Epithelial cell of umbilical artery (primary cell): ENCODE results near the gene POLR2E. TPM values are rescaled to one million over a fixed set of nuclear protein-coding genes. Genes with fewer than 3 reads are reported as not detected.

Experiments used
- total RNA-seq: library from RNA; depleted of rRNA; stranded (reverse); fragments of >200 nt; gene quantifications from 2 replicates; pipeline ENCODE4 v1.2.3, GENCODE V29; 2014

POLR2E gene
- total RNA-seq = 88.0 and 145 TPM in 2 replicates

GRCh38 chr19:1094978-1095701, at the start of gene POLR2E:
TSS of gene POLR2E (minus strand) at chr19:1095375. CDS start at chr19:1095315, 60 bp downstream.

GRCh38 chr19:1103708-1104310, 8.6 kb upstream of the POLR2E start, which contains the start of gene GPX4:
TSS of gene GPX4 (plus strand) at chr19:1103994. CDS start at chr19:1104044, 50 bp downstream.

GRCh38 chr19:1066748-1067340, 28.3 kb downstream of the POLR2E start, which contains the start of gene ARHGAP45:
TSS of gene ARHGAP45 (plus strand) at chr19:1067167. CDS start at chr19:1067406, 239 bp downstream.

GRCh38 chr19:1039646-1040475, 55.3 kb downstream of the POLR2E start, which contains the start of gene ABCA7:
TSS of gene ABCA7 (plus strand) at chr19:1040107. CDS start at chr19:1041362, 1,255 bp downstream.

Other genes starting within 250 kb of the POLR2E start
- not detected in 2 replicates for gene ELANE, start 243.1 kb downstream of the POLR2E start, total RNA-seq
- gene CFD, start 235.7 kb downstream of the POLR2E start, total RNA-seq = 0.30 and 1.3 TPM in 2 replicates
- gene MED16, start 202.2 kb downstream of the POLR2E start, total RNA-seq = 17.2 and 23.4 TPM in 2 replicates
- not detected in 2 replicates for gene RNU6-9, start 201.9 kb downstream of the POLR2E start, total RNA-seq
- 14.0 and 18.8 TPM in 2 replicates for gene R3HDM4, start 182.2 kb downstream of the POLR2E start, total RNA-seq
- not detected in 2 replicates for gene KISS1R, start 178.0 kb downstream of the POLR2E start, total RNA-seq
- 2.7 and 7.1 TPM in 2 replicates for gene ARID3A, start 169.3 kb downstream of the POLR2E start, total RNA-seq
- 83.3 and 118 TPM in 2 replicates for gene WDR18, start 111.0 kb downstream of the POLR2E start, total RNA-seq
- 0.65 TPM in 1 of 2 replicates, not detected in the other for gene GRIN3B, start 95.0 kb downstream of the POLR2E start, total RNA-seq
- gene TMEM259, start 74.3 kb downstream of the POLR2E start, total RNA-seq = 52.3 and 57.5 TPM in 2 replicates
- not detected in 2 replicates for gene RNU6-2, start 73.9 kb downstream of the POLR2E start, total RNA-seq
- gene CNN2, start 68.8 kb downstream of the POLR2E start, total RNA-seq = 120 and 173 TPM in 2 replicates
- gene ABCA7, start 55.3 kb downstream of the POLR2E start, total RNA-seq = 4.5 and 5.2 TPM in 2 replicates
- gene ARHGAP45, start 28.2 kb downstream of the POLR2E start, total RNA-seq = 10.1 and 10.5 TPM in 2 replicates
- gene GPX4, start 8.6 kb upstream of the POLR2E start, total RNA-seq = 323 and 461 TPM in 2 replicates
- gene SBNO2, start 78.9 kb upstream of the POLR2E start, total RNA-seq = 28.3 and 31.0 TPM in 2 replicates
- 89.0 and 103 TPM in 2 replicates for gene STK11, start 110.4 kb upstream of the POLR2E start, total RNA-seq
- 1.6 and 2.6 TPM in 2 replicates for gene CBARP, start 142.6 kb upstream of the POLR2E start, total RNA-seq
- gene ATP5F1D, start 146.4 kb upstream of the POLR2E start, total RNA-seq = 18.1 and 28.9 TPM in 2 replicates
- 16.6 and 39.8 TPM in 2 replicates for gene MIDN, start 153.2 kb upstream of the POLR2E start, total RNA-seq
- gene CIRBP, start 174.0 kb upstream of the POLR2E start, total RNA-seq = 147 and 208 TPM in 2 replicates
- gene FAM174C, start 180.2 kb upstream of the POLR2E start, total RNA-seq = 15.2 and 22.7 TPM in 2 replicates
- 0.97 TPM in 1 of 2 replicates, not detected in the other for gene EFNA2, start 190.5 kb upstream of the POLR2E start, total RNA-seq